ES-I3 (cell line): ENCODE data around the gene RBM15.

Experiments
- H3K36me3 ChIP-seq: 2 replicates; pipeline ENCODE4 v1.6.1; 2013; ENCODE audit warnings: mild to moderate bottlenecking, low read length, control low read depth, moderate library complexity; ENCODE audit not compliant: insufficient read depth
- H3K4me1 ChIP-seq: 2 replicates; pipeline ENCODE4 v1.6.1; 2013; ENCODE audit warnings: mild to moderate bottlenecking, control low read depth, low read length; ENCODE audit not compliant: insufficient read depth
- H3K9ac ChIP-seq: 2 replicates; pipeline ENCODE4 v1.6.1; 2013; ENCODE audit warnings: low read depth, mild to moderate bottlenecking, low read length, moderate library complexity
- H3K9me3 ChIP-seq: 2 replicates; pipeline ENCODE4 v1.6.1; 2013; ENCODE audit warnings: mild to moderate bottlenecking, low read length, moderate library complexity; ENCODE audit not compliant: control insufficient read depth, insufficient read depth

RBM15 gene

DNA sequence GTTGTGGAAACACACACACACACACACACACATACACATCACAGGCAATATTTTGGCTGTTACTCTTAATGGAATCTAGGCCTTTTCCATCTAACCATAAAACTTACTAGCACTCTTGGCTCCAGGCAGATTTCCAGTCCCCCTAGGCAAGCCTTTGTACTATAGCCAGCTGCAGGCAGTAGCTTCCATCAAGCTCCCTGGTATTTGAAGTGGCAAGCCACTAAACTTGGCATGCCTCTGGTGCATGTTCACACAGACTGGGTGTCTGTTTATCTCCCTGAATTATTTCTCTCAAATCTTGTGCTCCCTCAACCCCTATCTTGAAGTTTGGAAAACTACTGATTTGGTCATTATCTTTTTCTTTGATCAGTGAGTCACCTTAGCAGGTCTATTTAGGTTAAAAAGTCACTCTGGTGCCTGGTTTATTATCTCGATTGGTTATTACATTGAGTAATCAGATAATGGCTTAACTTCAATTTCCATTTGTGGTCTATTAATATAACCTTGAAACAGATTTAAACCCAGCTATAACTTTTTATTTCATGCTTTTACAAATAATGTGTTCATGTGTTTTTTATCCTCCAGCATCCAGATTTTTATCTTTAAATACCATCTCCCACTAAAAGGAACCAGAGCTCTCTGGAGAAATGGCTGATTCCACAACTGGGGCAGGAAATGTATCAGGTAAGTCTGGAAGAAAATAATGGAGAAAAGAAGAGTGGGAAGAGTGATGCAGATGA lies 2.7 kb upstream of the RBM15 start:
- Histone ChIP-seq H3K9ac (no peak overlapping the region), H3K4me1 (peaks cover 9% of the 10 kb centered on the region; the same call in 1 of the 2 replicates), H3K36me3 (no peaks in the 10 kb centered on the region; the same call in 1 of the 2 replicates), H3K9me3 (no peaks in the 10 kb centered on the region)

DNA sequence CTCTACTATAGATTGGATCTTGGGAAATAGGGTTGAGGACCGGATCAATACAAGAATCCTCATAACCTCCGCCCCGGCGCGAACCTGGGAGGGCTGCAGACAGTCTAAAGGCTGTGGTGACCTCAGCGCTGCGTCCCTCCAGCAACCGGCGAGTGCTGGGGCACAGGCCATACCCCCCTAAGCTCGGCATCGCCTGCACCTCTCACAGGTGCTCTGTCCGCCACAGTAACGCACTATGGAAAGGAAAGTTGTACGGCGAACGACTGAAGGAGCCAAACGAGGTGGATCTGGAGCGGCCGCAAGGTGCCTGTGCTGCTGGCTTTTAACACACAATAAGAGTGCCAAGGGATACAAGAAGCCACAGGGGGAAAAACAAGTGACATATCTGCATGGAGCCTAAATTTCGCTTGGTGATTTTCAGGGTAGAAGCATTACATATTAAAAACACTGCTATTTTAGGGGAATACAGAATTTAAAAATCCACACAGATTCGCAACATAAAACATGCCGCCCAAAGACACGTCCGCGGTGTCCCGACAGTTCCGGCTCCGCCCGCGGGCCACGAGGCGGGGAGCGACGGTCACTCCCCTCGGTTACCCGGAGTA lies 1.4 kb upstream of the RBM15 start:
- Histone ChIP-seq H3K4me1 (peaks cover 16% of the 10 kb centered on the region), H3K36me3 (no peaks in the 10 kb centered on the region; the same call in 1 of the 2 replicates), H3K9ac (peak overlapping the region; percentile 92), H3K9me3 (no peaks in the 10 kb centered on the region)

DNA sequence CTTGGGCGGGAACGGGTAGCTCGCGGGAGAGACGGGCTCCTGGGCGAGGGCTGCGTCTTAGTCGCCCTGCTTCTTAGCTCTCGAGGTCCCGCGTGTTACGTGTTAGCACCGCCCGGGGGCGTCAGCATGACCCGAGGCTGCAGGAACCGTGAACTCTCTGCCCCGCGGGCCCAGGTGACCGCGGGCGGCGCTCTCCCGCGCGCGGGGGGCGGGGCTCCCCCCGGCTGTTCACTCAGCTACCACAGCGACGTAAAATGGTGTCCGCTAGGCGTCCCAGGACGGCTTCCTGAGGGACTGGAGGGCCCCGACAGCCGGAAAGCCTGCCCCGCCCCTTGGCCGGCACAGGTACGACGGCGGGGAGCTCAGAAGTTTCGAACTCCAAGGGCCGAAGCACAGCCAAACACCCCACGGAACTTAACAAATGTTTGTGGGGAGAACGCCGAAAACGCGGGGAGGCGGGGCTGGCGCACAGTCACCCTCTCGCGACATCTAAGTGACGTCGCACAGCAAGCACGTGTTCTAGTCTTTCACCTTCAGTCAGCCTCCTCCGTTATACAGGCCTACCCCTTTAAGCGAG lies 780 bp upstream of the RBM15 start:
- H3K9ac ChIP-seq: peak overlapping the region; percentile 92
- H3K9me3 ChIP-seq: no peaks in the 10 kb centered on the region
- H3K4me1 ChIP-seq: peaks cover 16% of the 10 kb centered on the region

DNA sequence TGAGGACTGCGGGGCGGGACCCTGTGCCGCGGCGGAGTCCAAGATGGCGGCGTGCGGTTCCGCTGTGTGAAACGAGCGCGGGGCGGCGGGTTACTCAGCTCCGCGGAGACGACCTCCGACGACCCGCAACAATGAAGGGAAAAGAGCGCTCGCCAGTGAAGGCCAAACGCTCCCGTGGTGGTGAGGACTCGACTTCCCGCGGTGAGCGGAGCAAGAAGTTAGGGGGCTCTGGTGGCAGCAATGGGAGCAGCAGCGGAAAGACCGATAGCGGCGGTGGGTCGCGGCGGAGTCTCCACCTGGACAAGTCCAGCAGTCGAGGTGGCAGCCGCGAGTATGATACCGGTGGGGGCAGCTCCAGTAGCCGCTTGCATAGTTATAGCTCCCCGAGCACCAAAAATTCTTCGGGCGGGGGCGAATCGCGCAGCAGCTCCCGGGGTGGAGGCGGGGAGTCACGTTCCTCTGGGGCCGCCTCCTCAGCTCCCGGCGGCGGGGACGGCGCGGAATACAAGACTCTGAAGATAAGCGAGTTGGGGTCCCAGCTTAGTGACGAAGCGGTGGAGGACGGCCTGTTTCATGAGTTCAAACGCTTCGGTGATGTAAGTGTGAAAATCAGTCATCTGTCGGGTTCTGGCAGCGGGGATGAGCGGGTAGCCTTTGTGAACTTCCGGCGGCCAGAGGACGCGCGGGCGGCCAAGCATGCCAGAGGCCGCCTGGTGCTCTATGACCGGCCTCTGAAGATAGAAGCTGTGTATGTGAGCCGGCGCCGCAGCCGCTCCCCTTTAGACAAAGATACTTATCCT lies 430 bp downstream of the RBM15 start:
- Histone ChIP-seq H3K9me3 (no peaks in the 10 kb centered on the region), H3K4me1 (peaks cover 16% of the 10 kb centered on the region), H3K36me3 (no peaks in the 10 kb centered on the region; the same call in 1 of the 2 replicates), H3K9ac (peak overlapping the region; percentile 92)

More for the DNA sequence above, 780 bp upstream of the RBM15 start:
- H3K36me3 ChIP-seq: no peaks in the 10 kb centered on the region; the same call in 1 of the 2 replicates

GRCh38 chr1:110340207-110340468 lies 961 bp downstream of the RBM15 start:
- peak overlapping the region; percentile 92 for H3K9ac ChIP-seq
- H3K36me3 ChIP-seq: no peaks in the 10 kb centered on the region; the same call in 1 of the 2 replicates
- peaks cover 16% of the 10 kb centered on the region for H3K4me1 ChIP-seq
- H3K9me3 ChIP-seq: no peaks in the 10 kb centered on the region

GRCh38 chr1:110341146-110341871 lies 2.1 kb downstream of the RBM15 start:
- Histone ChIP-seq H3K4me1 (peaks cover 19% of the 10 kb centered on the region), H3K9me3 (no peaks in the 10 kb centered on the region), H3K9ac (no peak overlapping the region; the same call in 1 of the 2 replicates), H3K36me3 (no peaks in the 10 kb centered on the region; the same call in 1 of the 2 replicates)

DNA sequence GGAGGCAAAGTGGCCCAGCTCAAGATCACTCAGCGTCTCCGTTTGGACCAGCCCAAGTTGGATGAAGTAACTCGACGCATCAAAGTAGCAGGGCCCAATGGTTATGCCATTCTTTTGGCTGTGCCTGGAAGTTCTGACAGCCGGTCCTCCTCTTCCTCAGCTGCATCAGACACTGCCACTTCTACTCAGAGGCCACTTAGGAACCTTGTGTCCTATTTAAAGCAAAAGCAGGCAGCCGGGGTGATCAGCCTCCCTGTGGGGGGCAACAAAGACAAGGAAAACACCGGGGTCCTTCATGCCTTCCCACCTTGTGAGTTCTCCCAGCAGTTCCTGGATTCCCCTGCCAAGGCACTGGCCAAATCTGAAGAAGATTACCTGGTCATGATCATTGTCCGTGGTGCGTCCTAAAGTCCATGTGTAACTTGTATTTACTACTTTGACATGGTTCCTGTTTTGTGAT lies 2.7 kb downstream of the RBM15 start:
- Histone ChIP-seq H3K36me3 (no peaks in the 10 kb centered on the region; the same call in 1 of the 2 replicates), H3K9ac (no peak overlapping the region; the same call in 1 of the 2 replicates), H3K9me3 (no peaks in the 10 kb centered on the region), H3K4me1 (peaks cover 25% of the 10 kb centered on the region)

- Histone ChIP-seq H3K4me1 (peaks cover 33% of the 10 kb centered on the region), H3K9ac (no peak overlapping the region), H3K36me3 (peaks cover 4% of the 10 kb centered on the region)
Observed at GRCh38 chr1:110343249-110343648, 4.1 kb downstream of the RBM15 start.

GRCh38 chr1:110344152-110344551 lies 5.0 kb downstream of the RBM15 start:
- Histone ChIP-seq H3K36me3 (peaks cover 4% of the 10 kb centered on the region), H3K9me3 (no peaks in the 10 kb centered on the region), H3K9ac (no peak overlapping the region), H3K4me1 (peaks cover 33% of the 10 kb centered on the region)

More at GRCh38 chr1:110343249-110343648, 4.1 kb downstream of the RBM15 start:
- H3K9me3 ChIP-seq: no peaks in the 10 kb centered on the region

GRCh38 chr1:110345480-110345879 lies 6.3 kb downstream of the RBM15 start:
- Histone ChIP-seq H3K9me3 (no peaks in the 10 kb centered on the region), H3K9ac (no peak overlapping the region), H3K36me3 (peaks cover 4% of the 10 kb centered on the region), H3K4me1 (peaks cover 33% of the 10 kb centered on the region)

DNA sequence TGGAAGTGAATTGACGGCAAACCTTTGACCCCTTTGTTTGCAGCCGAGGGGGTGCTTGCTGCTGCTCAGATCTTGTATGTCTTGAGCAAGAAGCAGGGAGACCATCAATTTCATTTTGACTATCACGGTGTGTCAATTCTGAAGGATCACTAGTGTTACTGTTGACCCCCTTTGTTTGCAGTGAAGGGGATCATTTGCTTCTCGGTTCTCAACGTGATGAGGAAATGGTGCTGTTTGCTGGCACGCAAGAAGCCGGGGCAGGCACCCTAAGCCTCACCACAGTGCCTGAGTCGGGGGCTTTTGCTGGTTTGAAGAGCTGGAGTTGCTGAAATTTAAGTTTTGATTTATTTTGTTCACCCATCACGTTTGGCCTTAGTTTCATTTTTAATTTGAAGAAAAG lies 7.5 kb downstream of the RBM15 start:
- peaks cover 22% of the 10 kb centered on the region for H3K4me1 ChIP-seq
- no peak overlapping the region for H3K9ac ChIP-seq
- H3K9me3 ChIP-seq: no peaks in the 10 kb centered on the region
- H3K36me3 ChIP-seq: peaks cover 4% of the 10 kb centered on the region; the same call in 1 of the 2 replicates

GRCh38 chr1:110347182-110347893 lies 8.2 kb downstream of the RBM15 start:
- Histone ChIP-seq H3K9ac (no peak overlapping the region), H3K4me1 (peaks cover 17% of the 10 kb centered on the region), H3K36me3 (peaks cover 4% of the 10 kb centered on the region; the same call in 1 of the 2 replicates), H3K9me3 (no peaks in the 10 kb centered on the region)

DNA sequence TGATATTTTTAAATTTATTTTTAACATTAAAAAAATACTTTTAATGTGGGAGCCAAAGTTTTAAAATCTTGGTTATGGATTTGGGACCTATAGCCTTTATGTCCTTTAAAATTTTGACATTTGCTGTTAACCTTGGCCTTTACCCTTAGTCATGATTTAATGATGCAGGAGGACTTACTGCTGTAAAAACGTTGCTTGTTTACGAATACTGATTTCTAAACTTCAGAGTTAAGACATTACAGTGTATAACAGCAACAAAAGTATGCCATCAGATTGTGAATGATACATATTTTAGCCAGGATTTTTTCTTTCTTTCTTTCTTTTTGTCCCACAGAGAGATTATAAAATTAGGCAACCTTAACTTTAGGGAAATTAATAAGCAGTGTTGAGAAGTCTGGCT lies 8.9 kb downstream of the RBM15 start:
- no peaks in the 10 kb centered on the region for H3K9me3 ChIP-seq
- peaks cover 17% of the 10 kb centered on the region for H3K4me1 ChIP-seq
- H3K36me3 ChIP-seq: peaks cover 4% of the 10 kb centered on the region; the same call in 1 of the 2 replicates
- H3K9ac ChIP-seq: no peak overlapping the region
